ENCODE data around the gene PRRX2.

DNA sequence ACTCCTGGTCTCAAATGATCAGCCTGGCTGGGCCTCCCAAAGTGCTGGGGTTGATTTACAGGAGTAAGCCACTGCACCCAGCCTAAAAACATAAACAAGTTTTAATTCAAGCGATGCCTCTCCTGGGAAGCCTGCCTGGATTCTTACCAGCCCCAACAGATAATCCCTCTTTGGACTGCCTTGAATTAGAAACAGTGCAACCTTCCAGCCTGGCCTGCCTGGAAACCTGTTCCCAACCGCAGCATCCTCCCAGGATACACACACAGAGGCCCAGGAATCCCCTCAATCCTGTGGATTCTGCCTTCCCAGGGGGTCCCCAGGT lies 68.1 kb downstream of the PRRX2 start:
- TF ChIP-seq EZH2 (IDR thresholded peaks at IDR 0.05; ENCODE audit: insufficient read depth, poor library complexity, severe bottlenecking) (no peak), EZH2phosphoT487 (IDR thresholded peaks at IDR 0.05; ENCODE audit: insufficient read depth, low read depth) (no peak)
